Spinal cord (tissue), 10 donors: ENCODE measurements around the gene APOL4. TPM values are rescaled to one million over a fixed set of nuclear protein-coding genes. Genes with fewer than 3 reads are reported as not detected.
"Not testable (repeated sequence)": the region's sequence is repeated elsewhere in the genome, so short reads cannot be mapped to it uniquely, and the experiment has no call there.

Source experiments
- DNase-seq, 6 donors: peaks; one replicate each; pipeline versions ENCODE4 v3.0.0 to v3.0.0-alpha.2; 2013 to 2015; ENCODE audit warnings: low spot score in 6 of 6, low read depth in 4 of 6
- H3K27ac ChIP-seq: one replicate; pipeline ENCODE4 v1.5.1; 2013; ENCODE audit warnings: low read depth, low read length, control low read depth
- H3K27me3 ChIP-seq: one replicate; pipeline ENCODE4 v1.6.1; 2013; ENCODE audit warnings: low read length; ENCODE audit not compliant: control insufficient read depth, insufficient read depth
- H3K36me3 ChIP-seq: one replicate; pipeline ENCODE4 v1.6.1; 2013; ENCODE audit warnings: low read length; ENCODE audit not compliant: control insufficient read depth, insufficient read depth
- H3K4me1 ChIP-seq: one replicate; pipeline ENCODE4 v1.6.1; 2013; ENCODE audit warnings: low read length; ENCODE audit not compliant: control insufficient read depth, insufficient read depth
- H3K4me3 ChIP-seq: one replicate; pipeline ENCODE4 v1.5.1; 2013; ENCODE audit warnings: low read depth, low read length, control low read depth
- H3K9me3 ChIP-seq: one replicate; pipeline ENCODE4 v1.6.1; 2013; ENCODE audit warnings: low read length; ENCODE audit not compliant: control insufficient read depth, insufficient read depth
- WGBS: methylation state at CpG from one replicate; pipeline ENCODE4 v1.1.5; 2013; ENCODE audit warnings: missing lambda C conversion rate; ENCODE audit not compliant: insufficient coverage; 5-methylcytosine and 5-hydroxymethylcytosine counted together
- polyA plus RNA-seq, 2 donors: library from polyadenylated mRNA; unstranded; fragments of 120-200 nt; gene quantifications; one replicate each; pipeline ENCODE4 v1.2.1, GENCODE V29; 2013; ENCODE audit not compliant: insufficient read length in 2 of 2
- total RNA-seq, 2 donors: library from RNA; depleted of rRNA in 1 of 2; stranded (reverse); fragments of 120-200 nt in 1 of 2; fragments of >200 nt in 1 of 2; gene quantifications; one replicate each; pipeline versions ENCODE4 v1.2.3 to v1.2.4, GENCODE V29; 2013 to 2014
- donor health status: healthy.

Gene APOL4
- total and polyA plus RNA-seq, 4 donors, result 4.1 to 28.5 (median 10.0) TPM

- H3K36me3 ChIP-seq, H3K9me3 ChIP-seq, H3K27me3 ChIP-seq, H3K4me3 ChIP-seq: not testable (repeated sequence)
- Histone ChIP-seq H3K27ac (peak overlapping the region; percentile 7), H3K4me1 (peaks cover 19% of the 10 kb centered on the region)
- WGBS, result 53% methylated on average over 4 of the region's 8 CpGs
- peak in 2 of 6 donors; percentile 41 to 49 for DNase-seq
Observed at GRCh38 chr22:36202906-36203305, 1.3 kb upstream of the APOL4 start.

- not testable (repeated sequence) for H3K36me3 ChIP-seq, H3K4me3 ChIP-seq, H3K27me3 ChIP-seq, H3K9me3 ChIP-seq, DNase-seq
- no CpG with 5 or more reads among the region's 5 CpGs for WGBS
- Histone ChIP-seq H3K4me1 (peaks cover 35% of the 10 kb centered on the region), H3K27ac (peak overlapping the region; percentile 75)
Observed at GRCh38 chr22:36201025-36201424, 584 bp downstream of the APOL4 start.

- Histone ChIP-seq H3K4me1 (peaks cover 35% of the 10 kb centered on the region), H3K9me3 (no peaks in the 10 kb centered on the region), H3K36me3 (no peaks in the 10 kb centered on the region), H3K27ac (peak overlapping the region; percentile 68), H3K27me3 (no peaks in the 10 kb centered on the region), H3K4me3 (no peak overlapping the region)
- 98% methylated on average over 3 of the region's 5 CpGs for WGBS
- DNase-seq, result no peak
Observed at GRCh38 chr22:36199001-36199551, 2.5 kb downstream of the APOL4 start.

GRCh38 chr22:36198536-36198935 lies 3.1 kb downstream of the APOL4 start:
- H3K9me3 ChIP-seq, result no peaks in the 10 kb centered on the region
- H3K27ac ChIP-seq, result peak overlapping the region; percentile 68
- 88% methylated on average over 3 of the region's 3 CpGs for WGBS
- H3K4me1 ChIP-seq, result peaks cover 35% of the 10 kb centered on the region
- H3K4me3 ChIP-seq, result no peak overlapping the region
- no peak for DNase-seq
- no peaks in the 10 kb centered on the region for H3K36me3 ChIP-seq
- H3K27me3 ChIP-seq, result no peaks in the 10 kb centered on the region

- H3K36me3 ChIP-seq, result no peaks in the 10 kb centered on the region
- peak in 3 of 6 donors; percentile 14 to 62 (median 56) for DNase-seq
- no peaks in the 10 kb centered on the region for H3K27me3 ChIP-seq
- H3K27ac ChIP-seq, result peak overlapping the region; percentile 68
- peaks cover 33% of the 10 kb centered on the region for H3K4me1 ChIP-seq
- H3K9me3 ChIP-seq, result no peaks in the 10 kb centered on the region
- no peak overlapping the region for H3K4me3 ChIP-seq
- WGBS, result 64% methylated on average over 6 of the region's 8 CpGs
Observed at GRCh38 chr22:36197514-36198146, 4.0 kb downstream of the APOL4 start.

- Histone ChIP-seq H3K4me1 (peaks cover 30% of the 10 kb centered on the region), H3K4me3 (no peak overlapping the region), H3K27me3 (no peaks in the 10 kb centered on the region), H3K27ac (peak overlapping the region; percentile 68), H3K36me3 (no peaks in the 10 kb centered on the region), H3K9me3 (no peaks in the 10 kb centered on the region)
- DNase-seq, result peak in 5 of 6 donors; percentile 50 to 93 (median 61)
- 11% methylated on average over 1 of the region's 5 CpGs for WGBS
Observed at GRCh38 chr22:36197065-36197440, 4.6 kb downstream of the APOL4 start.

GRCh38 chr22:36196254-36197064 lies 5.2 kb downstream of the APOL4 start:
- 17% methylated on average over 2 of the region's 6 CpGs for WGBS
- no peaks in the 10 kb centered on the region for H3K27me3 ChIP-seq
- DNase-seq, result no peak
- H3K27ac ChIP-seq, result peak overlapping the region; percentile 68
- H3K4me3 ChIP-seq, result no peak overlapping the region
- peaks cover 25% of the 10 kb centered on the region for H3K4me1 ChIP-seq
- no peaks in the 10 kb centered on the region for H3K9me3 ChIP-seq
- no peaks in the 10 kb centered on the region for H3K36me3 ChIP-seq

GRCh38 chr22:36194971-36195370 lies 6.6 kb downstream of the APOL4 start:
- 52% methylated on average over 4 of the region's 5 CpGs for WGBS
- no peaks in the 10 kb centered on the region for H3K36me3 ChIP-seq
- peak in 2 of 6 donors; percentile 59 to 67 for DNase-seq

GRCh38 chr22:36194385-36194784 lies 7.2 kb downstream of the APOL4 start:
- H3K36me3 ChIP-seq, result no peaks in the 10 kb centered on the region
- no peaks in the 10 kb centered on the region for H3K27me3 ChIP-seq
- H3K9me3 ChIP-seq, result no peaks in the 10 kb centered on the region
- H3K27ac ChIP-seq, result no peak overlapping the region
- no peak overlapping the region for H3K4me3 ChIP-seq
- peaks cover 25% of the 10 kb centered on the region for H3K4me1 ChIP-seq
- WGBS, result 76% methylated on average over 2 of the region's 2 CpGs
- DNase-seq, result no peak

More at GRCh38 chr22:36194971-36195370, 6.6 kb downstream of the APOL4 start:
- H3K27ac ChIP-seq, result no peak overlapping the region
- H3K4me3 ChIP-seq, result no peak overlapping the region
- no peaks in the 10 kb centered on the region for H3K27me3 ChIP-seq
- H3K9me3 ChIP-seq, result no peaks in the 10 kb centered on the region
- peaks cover 25% of the 10 kb centered on the region for H3K4me1 ChIP-seq
